Parathyroid adenoma (tissue), 2 donors: ENCODE data around the gene MEGF10.

ENCODE experiments used
- H2AFZ ChIP-seq: fragments of 300-600 bp; sonication (generic); one replicate; pipeline ENCODE4 v1.7.0; 2017; ENCODE audit warnings: antibody characterized with exemption, mild to moderate bottlenecking
- H3K27ac ChIP-seq: fragments of 300-600 bp; sonication (generic); one replicate; pipeline ENCODE4 v1.7.0; 2017
- H3K27me3 ChIP-seq: fragments of 300-600 bp; sonication (generic); one replicate; pipeline ENCODE4 v1.7.0; 2017; ENCODE audit warnings: low read length; ENCODE audit not compliant: control insufficient read depth, insufficient read depth
- H3K36me3 ChIP-seq: fragments of 300-600 bp; sonication (generic); one replicate; pipeline ENCODE4 v1.7.0; 2017; ENCODE audit warnings: low read length; ENCODE audit not compliant: control insufficient read depth, insufficient read depth
- H3K4me1 ChIP-seq: fragments of 300-600 bp; sonication (generic); one replicate; pipeline ENCODE4 v1.7.0; 2017; ENCODE audit warnings: control low read depth
- H3K4me2 ChIP-seq: fragments of 300-600 bp; sonication (generic); one replicate; pipeline ENCODE4 v1.7.0; 2017; ENCODE audit warnings: low read length
- H3K4me3 ChIP-seq: fragments of 300-600 bp; sonication (generic); one replicate; pipeline ENCODE4 v1.7.0; 2017; ENCODE audit warnings: low read depth, low read length
- H3K79me2 ChIP-seq: fragments of 300-600 bp; sonication (generic); one replicate; pipeline ENCODE4 v1.7.0; 2017; ENCODE audit warnings: control low read depth
- H3K9ac ChIP-seq: fragments of 300-600 bp; sonication (generic); one replicate; pipeline ENCODE4 v1.7.0; 2017; ENCODE audit warnings: mild to moderate bottlenecking
- H3K9me3 ChIP-seq: fragments of 300-600 bp; sonication (generic); one replicate; pipeline ENCODE4 v1.7.0; 2017; ENCODE audit warnings: low read length; ENCODE audit not compliant: control insufficient read depth
- CTCF ChIP-seq: fragments of 300-600 bp; sonication (generic); IDR thresholded peaks from one replicate; pipeline ENCODE4 v1.7.0; 2017; ENCODE audit warnings: antibody characterized with exemption, mild to moderate bottlenecking
- donor health status: primary hyperparathyroidism.

Gene MEGF10

GRCh38 chr5:127400946-127401670 lies 110.5 kb downstream of the MEGF10 start:
- Histone ChIP-seq H3K27me3 (no peaks in the 10 kb centered on the region), H3K36me3 (no peaks in the 10 kb centered on the region), H3K9me3 (no peaks in the 10 kb centered on the region), H3K4me3 (no peak overlapping the region), H3K79me2 (no peaks in the 10 kb centered on the region), H3K4me2 (no peak overlapping the region), H3K4me1 (no peaks in the 10 kb centered on the region), H2AFZ (no peak overlapping the region), H3K27ac (no peak overlapping the region), H3K9ac (no peak overlapping the region)
- no peak for TF ChIP-seq CTCF

- Histone ChIP-seq H3K27ac (no peak overlapping the region), H2AFZ (no peak overlapping the region)
Measured at GRCh38 chr5:127402361-127402760, 111.8 kb downstream of the MEGF10 start.

GRCh38 chr5:127404190-127404589 lies 113.6 kb downstream of the MEGF10 start:
- Histone ChIP-seq H2AFZ (no peak overlapping the region), H3K9me3 (no peaks in the 10 kb centered on the region), H3K27me3 (no peaks in the 10 kb centered on the region), H3K4me1 (no peaks in the 10 kb centered on the region), H3K4me2 (no peak overlapping the region), H3K4me3 (no peak overlapping the region), H3K9ac (no peak overlapping the region), H3K27ac (no peak overlapping the region), H3K79me2 (no peaks in the 10 kb centered on the region), H3K36me3 (no peaks in the 10 kb centered on the region)
- no peak for TF ChIP-seq CTCF

More at GRCh38 chr5:127402361-127402760, 111.8 kb downstream of the MEGF10 start:
- Histone ChIP-seq H3K79me2 (no peaks in the 10 kb centered on the region), H3K4me2 (no peak overlapping the region), H3K27me3 (no peaks in the 10 kb centered on the region), H3K4me1 (no peaks in the 10 kb centered on the region), H3K9ac (no peak overlapping the region), H3K9me3 (no peaks in the 10 kb centered on the region), H3K36me3 (no peaks in the 10 kb centered on the region), H3K4me3 (no peak overlapping the region)
- no peak for TF ChIP-seq CTCF

- peak overlapping the region; percentile 34 for H2AFZ ChIP-seq
- H3K36me3 ChIP-seq = no peaks in the 10 kb centered on the region
- no peaks in the 10 kb centered on the region for H3K4me1 ChIP-seq
- H3K9me3 ChIP-seq = no peaks in the 10 kb centered on the region
- H3K27me3 ChIP-seq = no peaks in the 10 kb centered on the region
- H3K79me2 ChIP-seq = no peaks in the 10 kb centered on the region
- no peak overlapping the region for H3K27ac ChIP-seq
- H3K9ac ChIP-seq = no peak overlapping the region
- H3K4me3 ChIP-seq = no peak overlapping the region
- no peak for TF ChIP-seq CTCF
- no peak overlapping the region for H3K4me2 ChIP-seq
Measured at GRCh38 chr5:127406326-127407121, 115.9 kb downstream of the MEGF10 start.
